Testis (tissue), 3 donors: Measurements from ENCODE around the gene DUSP21. TPM values are rescaled to one million over a fixed set of nuclear protein-coding genes. Genes with fewer than 3 reads are reported as not detected.
"Not testable (repeated sequence)": the region's sequence is repeated elsewhere in the genome, so short reads cannot be mapped to it uniquely, and the experiment has no call there.

ENCODE experiments used
- DNase-seq: peaks from one replicate; pipeline ENCODE4 v3.0.0-alpha.2; 2019
- H3K27ac ChIP-seq, 2 donors: fragments of 200-600 bp; sonication (generic); one replicate each; pipeline ENCODE4 v1.5.1; 2019
- H3K27me3 ChIP-seq: fragments of 200-600 bp; sonication (generic); one replicate; pipeline ENCODE4 v1.5.1; 2019
- H3K36me3 ChIP-seq: fragments of 200-600 bp; sonication (generic); one replicate; pipeline ENCODE4 v1.5.1; 2017; ENCODE audit warnings: low read depth; ENCODE audit errors: missing control alignments
- H3K4me1 ChIP-seq: fragments of 200-600 bp; sonication (generic); one replicate; pipeline ENCODE4 v1.5.1; 2019
- H3K4me3 ChIP-seq, 2 donors: fragments of 200-600 bp; sonication (generic); one replicate each; pipeline ENCODE4 v1.5.1; 2017 to 2019
- H3K9me3 ChIP-seq: fragments of 200-600 bp; sonication (generic); one replicate; pipeline ENCODE4 v1.5.1; 2017
- POLR2A ChIP-seq: fragments of 450-650 bp; IDR thresholded peaks from one replicate; pipeline ENCODE4 v1.6.1; 2017; ENCODE audit warnings: antibody characterized with exemption, mild to moderate bottlenecking, moderate library complexity
- WGBS, 2 donors: methylation state at CpG; one replicate each; pipeline ENCODE4 v1.1.5; 2018; 5-methylcytosine and 5-hydroxymethylcytosine counted together
- intact Hi-C: fragments of 100-400 bp; cut with DNase I; formaldehyde crosslinking; loops from one replicate; pipeline ENCODE4 v1.15.1; 2023; ENCODE audit warnings: low total_unique reads
- polyA plus RNA-seq: library from polyadenylated mRNA; stranded (reverse); fragments of 350-450 nt; fragmentation: Illumina TruSeq; extraction: RNeasy Lipid Tissue Mini Kit (QIAGEN cat#74804); gene quantifications from one replicate; pipeline ENCODE4 v1.2.3, GENCODE V29; 2014; ENCODE audit warnings: low read depth, low replicate concordance; ENCODE audit not compliant: insufficient read depth
- total RNA-seq, 2 donors: library from RNA; depleted of rRNA; stranded (reverse); fragments of >200 nt; gene quantifications; one replicate each; pipeline ENCODE4 v1.2.3, GENCODE V29; 2016
- TF ChIP-seq, protein P1 (sequence below), 3 experiments: fragments of 450-650 bp in 2 of 3; fragments of 200-600 bp in 1 of 3; sonication (generic) in 1 of 3; IDR thresholded peaks; one replicate each; pipeline ENCODE4 v1.5.1; 2016 to 2019; ENCODE audit warnings: antibody characterized with exemption in 3 of 3, mild to moderate bottlenecking in 2 of 3, moderate library complexity in 1 of 3

DUSP21 gene
- total and polyA plus RNA-seq, 3 donors from 2014 or later, result 6.0 to 9.6 (median 9.2) TPM

DNA sequence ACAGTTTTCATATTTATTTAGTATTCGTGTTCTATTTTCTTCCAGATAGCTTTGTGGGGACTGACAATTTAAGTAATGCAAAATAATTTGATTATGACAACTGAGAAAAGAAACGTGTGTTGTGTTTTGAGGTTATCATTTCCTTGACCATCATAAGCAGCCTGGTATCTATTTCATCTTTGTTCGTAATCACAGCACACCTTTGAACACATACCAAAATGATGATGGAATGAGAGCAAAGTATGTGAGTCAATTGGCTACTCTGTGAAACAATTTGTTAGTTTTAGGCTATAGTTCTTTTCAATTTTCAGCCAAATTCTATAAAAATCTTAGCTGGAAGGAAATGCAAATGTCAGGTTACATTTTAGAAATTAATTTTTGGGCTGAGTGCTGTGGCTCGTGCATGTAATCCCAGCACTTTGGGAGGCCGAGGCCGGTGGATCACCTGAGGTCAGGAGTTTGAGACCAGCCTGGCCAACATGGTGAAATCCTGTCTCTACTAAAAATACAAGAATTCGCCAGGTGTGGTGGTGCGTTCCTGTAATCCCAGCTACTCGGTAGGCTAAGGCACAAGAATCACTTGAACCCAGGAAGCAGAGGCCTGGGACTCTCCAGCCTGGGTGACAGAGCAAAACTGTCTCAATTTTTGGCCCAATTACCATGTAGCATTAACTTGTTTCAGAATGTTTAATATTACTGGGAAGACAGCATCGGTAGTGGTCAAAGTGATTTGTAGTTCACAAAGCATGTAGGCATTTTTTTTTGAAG, 1.1 kb upstream of the DUSP21 start:
- Histone ChIP-seq H3K4me1 (no peaks in the 10 kb centered on the region), H3K36me3 (no peaks in the 10 kb centered on the region), H3K27ac (no peak overlapping the region), H3K9me3 (no peaks in the 10 kb centered on the region), H3K27me3 (no peaks in the 10 kb centered on the region), H3K4me3 (no peak overlapping the region)
- TF ChIP-seq, protein P1, sequence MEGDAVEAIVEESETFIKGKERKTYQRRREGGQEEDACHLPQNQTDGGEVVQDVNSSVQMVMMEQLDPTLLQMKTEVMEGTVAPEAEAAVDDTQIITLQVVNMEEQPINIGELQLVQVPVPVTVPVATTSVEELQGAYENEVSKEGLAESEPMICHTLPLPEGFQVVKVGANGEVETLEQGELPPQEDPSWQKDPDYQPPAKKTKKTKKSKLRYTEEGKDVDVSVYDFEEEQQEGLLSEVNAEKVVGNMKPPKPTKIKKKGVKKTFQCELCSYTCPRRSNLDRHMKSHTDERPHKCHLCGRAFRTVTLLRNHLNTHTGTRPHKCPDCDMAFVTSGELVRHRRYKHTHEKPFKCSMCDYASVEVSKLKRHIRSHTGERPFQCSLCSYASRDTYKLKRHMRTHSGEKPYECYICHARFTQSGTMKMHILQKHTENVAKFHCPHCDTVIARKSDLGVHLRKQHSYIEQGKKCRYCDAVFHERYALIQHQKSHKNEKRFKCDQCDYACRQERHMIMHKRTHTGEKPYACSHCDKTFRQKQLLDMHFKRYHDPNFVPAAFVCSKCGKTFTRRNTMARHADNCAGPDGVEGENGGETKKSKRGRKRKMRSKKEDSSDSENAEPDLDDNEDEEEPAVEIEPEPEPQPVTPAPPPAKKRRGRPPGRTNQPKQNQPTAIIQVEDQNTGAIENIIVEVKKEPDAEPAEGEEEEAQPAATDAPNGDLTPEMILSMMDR (IDR thresholded peaks at IDR 0.05), result no peak
- no peak for TF ChIP-seq POLR2A
- intact Hi-C loops, result no loop called here
- WGBS, 2 donors, result 70 to 73% methylated on average over 5 to 10 of the region's 10 CpGs
- DNase-seq, result no peak

- Histone ChIP-seq H3K4me1 (no peaks in the 10 kb centered on the region), H3K27me3 (no peaks in the 10 kb centered on the region), H3K4me3 (no peak overlapping the region), H3K36me3 (no peaks in the 10 kb centered on the region), H3K27ac (no peak overlapping the region), H3K9me3 (no peaks in the 10 kb centered on the region)
- TF ChIP-seq POLR2A, result no peak
- TF ChIP-seq, protein P1 (IDR thresholded peaks at IDR 0.05), result no peak
- intact Hi-C loops, result no loop called here
- DNase-seq, result no peak
- 43 to 55% methylated on average over 2 of the region's 2 CpGs for WGBS, 2 donors
Observed at GRCh38 chrX:44843318-44843702, 511 bp upstream of the DUSP21 start.

DNA sequence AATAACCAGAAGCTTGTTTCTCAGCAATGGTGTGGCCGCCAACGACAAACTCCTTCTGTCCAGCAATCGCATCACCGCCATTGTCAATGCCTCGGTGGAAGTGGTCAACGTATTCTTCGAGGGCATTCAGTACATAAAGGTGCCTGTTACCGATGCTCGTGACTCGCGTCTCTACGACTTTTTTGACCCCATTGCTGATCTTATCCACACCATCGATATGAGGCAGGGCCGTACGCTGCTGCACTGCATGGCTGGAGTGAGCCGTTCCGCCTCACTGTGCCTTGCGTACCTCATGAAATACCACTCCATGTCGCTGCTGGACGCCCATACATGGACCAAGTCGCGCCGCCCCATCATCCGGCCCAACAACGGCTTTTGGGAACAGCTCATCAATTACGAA, 383 bp downstream of the DUSP21 start:
- Histone ChIP-seq H3K36me3 (no peaks in the 10 kb centered on the region), H3K4me1 (no peaks in the 10 kb centered on the region), H3K9me3 (no peaks in the 10 kb centered on the region), H3K27ac (no peak overlapping the region), H3K4me3 (no peak overlapping the region), H3K27me3 (no peaks in the 10 kb centered on the region)
- WGBS, 2 donors, result 57 to 81% methylated on average over 1 to 26 of the region's 26 CpGs
- DNase-seq, result no peak
- TF ChIP-seq, protein P1 (IDR thresholded peaks at IDR 0.05), result no peak
- no peak for TF ChIP-seq POLR2A
- intact Hi-C loops, result no loop called here

- H3K4me1 ChIP-seq, DNase-seq, intact Hi-C loops, H3K9me3 ChIP-seq, H3K4me3 ChIP-seq, H3K36me3 ChIP-seq, H3K27me3 ChIP-seq: not testable (repeated sequence)
- WGBS, 2 donors, result 62 to 73% methylated on average over 3 to 6 of the region's 6 CpGs
- peak overlapping the region in 1 of 2 donors; percentile 36 for H3K27ac ChIP-seq
Observed at GRCh38 chrX:44850891-44851290, 7.1 kb downstream of the DUSP21 start.

GRCh38 chrX:44871114-44871645, 27.4 kb downstream of the DUSP21 start:
- H3K4me1 ChIP-seq, result no peaks in the 10 kb centered on the region
- H3K27me3 ChIP-seq, result no peaks in the 10 kb centered on the region
- H3K36me3 ChIP-seq, result no peaks in the 10 kb centered on the region
- no peaks in the 10 kb centered on the region for H3K9me3 ChIP-seq
- intact Hi-C loops, result no loop called here
- peak; percentile 57 for DNase-seq
- H3K4me3 ChIP-seq, result no peak overlapping the region
- 28 to 31% methylated on average over 3 to 16 of the region's 16 CpGs for WGBS, 2 donors
- H3K27ac ChIP-seq, result no peak overlapping the region
- TF ChIP-seq POLR2A, result no peak
- TF ChIP-seq, protein P1 (IDR thresholded peaks at IDR 0.05), result no peak
